Mesendoderm (in vitro differentiated cells): ENCODE data around the gene TRIP13.
"Not testable (repeated sequence)": the region's sequence is repeated elsewhere in the genome, so short reads cannot be mapped to it uniquely, and the experiment has no call there.

Experiments used
- DNase-seq: peaks from one replicate; pipeline ENCODE4 v3.0.0; 2013
- H2AK5ac ChIP-seq: 2 replicates; pipeline ENCODE4 v1.6.1; 2013; ENCODE audit warnings: low read length, inconsistent platforms
- H2BK120ac ChIP-seq: 2 replicates; pipeline ENCODE4 v1.6.1; 2013; ENCODE audit warnings: low read depth, mild to moderate bottlenecking, low read length, moderate library complexity, mixed read lengths
- H2BK15ac ChIP-seq: replicated peaks from 2 replicates; pipeline ENCODE4 v1.6.1; 2013; ENCODE audit warnings: low read depth, mild to moderate bottlenecking, moderate library complexity
- H2BK5ac ChIP-seq: 2 replicates; pipeline ENCODE4 v1.6.1; 2013; ENCODE audit warnings: low read length, inconsistent platforms
- H3K18ac ChIP-seq: 2 replicates; pipeline ENCODE4 v1.6.1; 2013; ENCODE audit warnings: mild to moderate bottlenecking, low read length, mixed read lengths
- H3K23ac ChIP-seq: one replicate; pipeline ENCODE4 v1.6.1; 2013; ENCODE audit warnings: low read length
- H3K27ac ChIP-seq: 2 replicates; pipeline ENCODE4 v1.5.1; 2013; ENCODE audit warnings: low read depth, mild to moderate bottlenecking, inconsistent platforms, low read length, moderate library complexity
- H3K27me3 ChIP-seq: 2 replicates; pipeline ENCODE4 v1.6.1; 2013; ENCODE audit warnings: low read length, control low read depth, mild to moderate bottlenecking, inconsistent platforms; ENCODE audit not compliant: insufficient read depth, poor library complexity
- H3K36me3 ChIP-seq: 2 replicates; pipeline ENCODE4 v1.6.1; 2013; ENCODE audit warnings: low read length, inconsistent platforms; ENCODE audit not compliant: control insufficient read depth, insufficient read depth
- H3K4ac ChIP-seq: one replicate; pipeline ENCODE4 v1.6.1; 2013; ENCODE audit warnings: low read depth, mild to moderate bottlenecking, low read length, moderate library complexity
- H3K4me1 ChIP-seq: 2 replicates; pipeline ENCODE4 v1.6.1; 2013; ENCODE audit warnings: low read depth, low read length, inconsistent platforms; ENCODE audit not compliant: control insufficient read depth
- H3K4me2 ChIP-seq: 2 replicates; pipeline ENCODE4 v1.6.1; 2013; ENCODE audit warnings: low read length
- H3K4me3 ChIP-seq: 2 replicates; pipeline ENCODE4 v1.5.1; 2013; ENCODE audit warnings: mild to moderate bottlenecking, low read length
- H3K56ac ChIP-seq: one replicate; pipeline ENCODE4 v1.6.1; 2013; ENCODE audit warnings: low read length
- H3K79me1 ChIP-seq: 2 replicates; pipeline ENCODE4 v1.6.1; 2013; ENCODE audit warnings: low read length, inconsistent platforms
- H3K79me2 ChIP-seq: 2 replicates; pipeline ENCODE4 v1.6.1; 2013; ENCODE audit warnings: mild to moderate bottlenecking, low read length; ENCODE audit not compliant: control insufficient read depth, insufficient read depth
- H3K9ac ChIP-seq: 2 replicates; pipeline ENCODE4 v1.6.1; 2013; ENCODE audit warnings: low read length, inconsistent platforms
- H4K5ac ChIP-seq: one replicate; pipeline ENCODE4 v1.6.1; 2013; ENCODE audit warnings: low read length
- H4K8ac ChIP-seq: one replicate; pipeline ENCODE4 v1.6.1; 2013; ENCODE audit warnings: low read depth, mild to moderate bottlenecking, control low read depth, low read length, moderate library complexity
- WGBS: extraction: QIAGEN DNeasy Blood & Tissue Kit; methylation state at CpG from one replicate; pipeline ENCODE4 v1.1.7; 2013; ENCODE audit warnings: low lambda C conversion rate, missing lambda C conversion rate; ENCODE audit not compliant: insufficient coverage; ENCODE audit errors: extremely low coverage; 5-methylcytosine and 5-hydroxymethylcytosine counted together

TRIP13 gene

DNA sequence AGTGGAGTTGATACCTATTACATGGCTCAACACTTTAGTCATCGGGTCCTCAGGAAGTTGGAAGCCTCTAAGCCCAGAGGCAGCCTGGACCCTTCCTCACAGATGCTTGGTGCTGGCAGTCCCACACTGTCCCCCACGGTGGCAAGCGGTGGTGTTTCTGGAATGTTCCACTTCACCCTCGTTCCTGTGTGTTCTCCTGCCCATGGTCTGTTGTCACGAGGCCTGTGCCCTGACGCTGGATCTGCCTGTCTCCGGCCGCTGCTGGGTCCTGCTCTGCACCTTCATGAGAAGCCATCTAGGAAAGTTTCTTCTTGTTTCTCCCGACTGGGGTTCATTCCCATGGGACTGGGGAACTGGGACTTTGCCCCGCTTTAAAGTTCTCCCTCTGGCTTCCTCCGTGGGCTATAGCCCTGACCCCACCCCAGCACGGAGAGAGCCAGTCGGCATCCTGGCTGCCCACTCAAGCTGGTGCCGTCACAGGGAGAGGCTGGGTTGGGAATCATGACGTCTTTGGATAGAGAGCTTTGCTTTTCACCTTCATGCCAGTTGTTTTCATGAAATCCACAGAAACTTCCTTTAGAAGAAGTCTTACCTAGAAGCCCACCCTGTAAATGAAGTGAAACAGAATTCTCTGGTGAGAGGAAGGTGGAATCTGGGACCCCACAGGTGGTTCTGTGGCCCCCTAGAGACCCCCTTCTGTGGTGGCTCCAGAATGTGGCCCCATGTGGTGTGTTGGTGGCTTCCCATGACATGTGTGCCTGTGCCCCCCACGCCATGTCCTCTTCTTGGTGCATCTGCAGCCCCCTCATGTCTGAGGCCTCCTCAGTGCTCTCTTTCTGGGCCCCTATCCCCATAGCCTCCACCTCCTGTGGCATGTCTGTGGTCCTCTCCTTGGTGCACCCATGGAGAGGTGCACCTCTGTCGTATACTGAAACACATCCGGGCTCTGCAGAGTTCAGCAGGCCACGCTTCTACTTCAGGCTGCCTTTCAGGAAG, 43.8 kb downstream of the TRIP13 start:
- Histone ChIP-seq H2BK120ac (no peak overlapping the region), H3K27ac (no peak overlapping the region), H3K79me2 (no peaks in the 10 kb centered on the region), H4K8ac (no peak overlapping the region), H3K9ac (no peak overlapping the region), H3K23ac (no peak overlapping the region), H2BK15ac (no peak overlapping the region), H3K4ac (no peak overlapping the region), H4K5ac (no peak overlapping the region), H3K36me3 (no peaks in the 10 kb centered on the region), H3K18ac (no peak overlapping the region), H3K27me3 (no peaks in the 10 kb centered on the region), H2BK5ac (no peak overlapping the region), H3K56ac (no peak overlapping the region), H3K79me1 (no peaks in the 10 kb centered on the region), H2AK5ac (no peak overlapping the region), H3K4me3 (no peak overlapping the region), H3K4me1 (no peaks in the 10 kb centered on the region), H3K4me2 (no peak overlapping the region)
- no peak for DNase-seq
- no CpG with 5 or more reads among the region's 19 CpGs for WGBS

DNA sequence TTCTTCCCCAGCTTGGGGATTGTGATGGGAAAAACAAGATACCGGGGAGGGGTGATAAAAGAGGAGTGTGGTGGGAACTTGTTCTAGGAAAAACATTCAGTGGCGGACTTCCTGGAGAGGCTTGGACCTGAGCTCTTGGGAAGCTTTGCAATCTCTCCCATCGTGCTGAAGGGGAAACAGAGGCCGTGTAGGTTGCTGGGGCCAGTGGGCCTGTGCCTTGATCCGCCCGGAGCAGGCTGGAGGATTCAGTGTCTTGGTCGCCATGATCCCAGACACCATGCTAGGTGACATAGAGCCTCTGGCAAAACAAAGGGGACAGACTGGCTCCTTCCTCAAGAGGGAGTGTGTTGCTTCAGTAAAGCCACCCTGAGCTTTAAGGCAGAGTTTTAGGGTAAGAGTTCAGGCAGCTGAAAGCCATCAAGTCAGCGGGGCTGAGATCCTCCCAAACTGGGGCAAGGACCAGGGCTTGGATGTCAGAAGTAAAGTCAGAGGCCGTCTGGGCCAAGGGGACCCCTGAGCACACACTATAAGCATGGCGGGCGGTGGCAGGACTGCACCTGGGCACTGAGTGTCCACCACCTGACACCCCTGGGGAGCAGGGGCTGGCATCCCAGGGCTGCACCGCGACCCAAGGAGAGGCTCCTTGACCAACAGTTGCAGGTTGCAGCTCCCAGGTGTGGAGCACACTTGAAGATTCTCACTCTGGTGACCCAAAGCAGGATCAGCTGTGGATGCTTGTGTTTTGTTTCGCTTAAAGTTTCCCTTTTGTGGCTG, 44.7 kb downstream of the TRIP13 start:
- Histone ChIP-seq H3K79me2 (no peaks in the 10 kb centered on the region), H2BK120ac (no peak overlapping the region), H2AK5ac (no peak overlapping the region), H3K4ac (no peak overlapping the region), H3K9ac (no peak overlapping the region), H3K36me3 (no peaks in the 10 kb centered on the region), H2BK15ac (no peak overlapping the region), H3K4me3 (no peak overlapping the region), H3K27ac (no peak overlapping the region), H3K4me1 (no peaks in the 10 kb centered on the region), H3K27me3 (no peaks in the 10 kb centered on the region), H3K18ac (no peak overlapping the region), H4K5ac (no peak overlapping the region), H4K8ac (no peak overlapping the region), H2BK5ac (no peak overlapping the region), H3K23ac (no peak overlapping the region), H3K79me1 (no peaks in the 10 kb centered on the region), H3K56ac (no peak overlapping the region), H3K4me2 (no peak overlapping the region)
- WGBS: no CpG with 5 or more reads among the region's 14 CpGs
- DNase-seq: no peak

DNA sequence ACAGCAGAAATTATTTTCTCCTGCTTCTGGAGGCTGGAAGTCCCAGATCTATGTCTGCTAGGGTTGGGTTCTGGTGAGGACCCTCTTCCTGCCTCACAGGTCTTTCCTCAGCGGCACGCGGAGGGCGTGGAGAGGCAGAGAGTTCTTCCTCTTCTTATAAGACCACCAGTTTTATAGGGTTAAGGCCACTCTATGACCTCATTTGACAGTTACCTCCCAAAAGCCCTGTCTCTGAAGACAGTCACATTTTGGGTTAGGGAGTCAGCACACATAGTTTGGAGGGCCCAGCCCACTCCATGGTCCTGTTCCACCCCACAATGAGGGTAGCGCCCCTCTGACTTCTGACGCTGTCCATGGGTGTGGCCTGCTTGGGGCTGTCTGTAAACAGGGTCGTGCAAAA, 46.7 kb downstream of the TRIP13 start:
- no peak overlapping the region for H3K4me3 ChIP-seq
- no peak overlapping the region for H3K4me2 ChIP-seq
- WGBS: no CpG with 5 or more reads among the region's 7 CpGs

DNA sequence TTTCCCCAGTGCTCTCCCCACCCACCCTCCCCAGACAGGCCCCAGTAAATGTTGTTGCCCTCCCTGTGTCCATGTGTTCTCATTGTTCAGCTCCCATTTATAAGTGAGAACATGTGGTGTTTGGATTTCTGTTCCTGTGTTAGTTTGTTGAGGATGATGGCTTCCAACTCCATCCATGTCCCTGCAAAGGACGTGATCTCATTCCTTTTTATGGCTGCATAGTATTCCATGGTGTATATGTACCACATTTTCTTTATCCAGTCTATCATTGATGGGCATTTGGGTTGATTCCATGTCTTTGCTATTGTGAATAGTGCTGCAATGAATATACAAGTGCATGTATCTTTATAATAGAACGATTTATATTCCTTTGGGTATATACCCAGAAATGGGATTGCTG, 48.1 kb downstream of the TRIP13 start:
- not testable (repeated sequence) for H3K79me1 ChIP-seq, DNase-seq, H2BK5ac ChIP-seq, H3K36me3 ChIP-seq, H3K9ac ChIP-seq, H3K4me2 ChIP-seq, H4K5ac ChIP-seq, H2BK120ac ChIP-seq, H2BK15ac ChIP-seq, H3K23ac ChIP-seq, H2AK5ac ChIP-seq, H3K4me3 ChIP-seq, H3K56ac ChIP-seq, H3K27ac ChIP-seq, H3K27me3 ChIP-seq, H3K4ac ChIP-seq, H3K18ac ChIP-seq, H4K8ac ChIP-seq, H3K4me1 ChIP-seq, H3K79me2 ChIP-seq
- WGBS: no CpG with 5 or more reads among the region's 2 CpGs

More for the DNA sequence above, 46.7 kb downstream of the TRIP13 start:
- H3K56ac ChIP-seq: no peak overlapping the region
- H3K27ac ChIP-seq: no peak overlapping the region
- no peaks in the 10 kb centered on the region for H3K4me1 ChIP-seq
- H3K4ac ChIP-seq: no peak overlapping the region
- H2BK5ac ChIP-seq: no peak overlapping the region
- no peak overlapping the region for H2AK5ac ChIP-seq
- no peaks in the 10 kb centered on the region for H3K79me1 ChIP-seq
- H3K36me3 ChIP-seq: no peaks in the 10 kb centered on the region
- no peak overlapping the region for H3K23ac ChIP-seq
- H4K5ac ChIP-seq: no peak overlapping the region
- H2BK120ac ChIP-seq: no peak overlapping the region
- DNase-seq: no peak
- H3K27me3 ChIP-seq: no peaks in the 10 kb centered on the region
- no peak overlapping the region for H3K9ac ChIP-seq
- H3K79me2 ChIP-seq: no peaks in the 10 kb centered on the region
- no peak overlapping the region for H2BK15ac ChIP-seq
- H4K8ac ChIP-seq: no peak overlapping the region
- no peak overlapping the region for H3K18ac ChIP-seq

DNA sequence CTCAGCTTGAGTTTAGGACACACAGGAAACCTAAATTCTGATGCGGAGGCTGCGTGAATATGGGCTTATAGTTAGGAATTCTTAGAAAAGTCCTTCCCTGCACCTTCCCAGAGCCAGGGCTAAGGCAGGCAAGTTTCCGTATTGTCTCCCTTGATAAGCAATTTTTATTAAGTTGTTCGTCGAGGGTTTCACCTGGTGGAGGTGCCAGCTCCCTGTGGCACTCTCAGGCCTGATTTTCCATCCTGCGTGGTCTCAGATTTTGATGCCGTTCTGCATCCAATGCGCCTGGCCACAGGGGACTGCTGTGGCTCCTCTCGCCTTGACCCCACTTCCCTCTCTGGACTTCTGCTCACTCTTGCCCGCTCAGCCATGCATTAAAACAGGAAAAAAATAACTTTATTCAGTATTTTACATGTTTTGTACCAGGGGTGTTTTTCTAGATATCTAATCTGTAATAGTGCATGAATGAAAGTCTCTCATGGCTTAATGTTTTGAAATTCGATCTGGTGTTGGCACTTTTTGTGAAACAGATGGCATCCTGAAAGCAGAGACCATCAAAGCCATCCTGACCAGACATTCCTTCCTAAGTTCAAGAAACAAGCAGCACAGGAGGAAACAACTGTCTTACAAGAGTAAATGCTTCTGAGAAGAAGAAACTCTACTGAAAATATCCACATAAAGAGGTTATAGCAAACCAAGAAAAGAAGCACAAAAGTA, 50.7 kb downstream of the TRIP13 start:
- H3K27me3 ChIP-seq: no peaks in the 10 kb centered on the region
- no peak overlapping the region for H2BK15ac ChIP-seq
- WGBS: no CpG with 5 or more reads among the region's 11 CpGs
- H3K18ac ChIP-seq: no peak overlapping the region
- H3K23ac ChIP-seq: no peak overlapping the region
- no peak overlapping the region for H3K4ac ChIP-seq
- no peaks in the 10 kb centered on the region for H3K79me1 ChIP-seq
- no peaks in the 10 kb centered on the region for H3K36me3 ChIP-seq
- no peak overlapping the region for H3K4me3 ChIP-seq
- H3K9ac ChIP-seq: no peak overlapping the region
- DNase-seq: no peak
- no peak overlapping the region for H3K27ac ChIP-seq
- no peaks in the 10 kb centered on the region for H3K4me1 ChIP-seq
- no peak overlapping the region for H2BK5ac ChIP-seq
- no peak overlapping the region for H4K5ac ChIP-seq
- H3K79me2 ChIP-seq: no peaks in the 10 kb centered on the region
- H3K4me2 ChIP-seq: no peak overlapping the region
- H2BK120ac ChIP-seq: no peak overlapping the region
- H2AK5ac ChIP-seq: no peak overlapping the region
- H4K8ac ChIP-seq: no peak overlapping the region
- no peak overlapping the region for H3K56ac ChIP-seq
